HCEC 1CT (cell line): ENCODE results near the gene PLET1.
A peak's percentile ranks its signal among the peaks of the same experiment; 100 is the strongest.

Experiments
- DNase-seq: peaks from one replicate; pipeline ENCODE4 v3.0.0-alpha.2; 2017

The PLET1 gene, protein sequence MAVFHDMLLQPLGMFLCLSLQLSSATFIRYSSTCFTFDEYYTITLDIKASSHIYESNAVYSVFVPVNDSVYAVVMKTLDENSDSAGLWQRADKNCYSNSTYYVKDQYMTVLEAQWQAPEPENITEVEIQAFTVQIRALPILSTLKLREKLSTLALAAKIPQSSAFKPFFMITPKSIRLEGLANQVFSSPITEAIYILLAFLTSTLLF

GRCh38 chr11:112260490-112260889 lies at the start of gene PLET1:
TSS of gene PLET1 (minus strand) at chr11:112260860. CDS start at chr11:112260589, 271 bp downstream.
- no peak for DNase-seq

DNA sequence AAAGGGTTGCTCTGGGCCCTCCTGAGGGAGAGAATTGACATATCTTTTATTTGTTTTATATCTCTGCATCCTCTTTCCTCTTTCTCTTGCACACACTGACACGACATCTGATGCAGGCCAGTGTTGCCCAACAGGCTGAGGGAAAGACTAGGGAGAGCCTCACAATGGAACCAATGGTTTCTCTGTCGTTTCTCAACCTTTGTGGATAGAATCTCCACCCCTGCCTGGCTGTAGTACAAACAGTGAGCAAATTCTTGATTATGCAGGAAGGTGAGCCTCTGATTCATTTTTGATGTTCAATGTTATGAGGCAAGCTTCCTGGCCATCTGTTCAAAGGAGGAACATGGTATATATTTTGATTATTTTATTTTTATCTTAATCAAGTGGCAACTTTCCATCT lies 49.8 kb upstream of the PLET1 start:
- peak; percentile 60 for DNase-seq

- DNase-seq: no peak
These were observed 48.0 kb upstream of the PLET1 start for GRCh38 chr11:112308651-112309050.

DNA sequence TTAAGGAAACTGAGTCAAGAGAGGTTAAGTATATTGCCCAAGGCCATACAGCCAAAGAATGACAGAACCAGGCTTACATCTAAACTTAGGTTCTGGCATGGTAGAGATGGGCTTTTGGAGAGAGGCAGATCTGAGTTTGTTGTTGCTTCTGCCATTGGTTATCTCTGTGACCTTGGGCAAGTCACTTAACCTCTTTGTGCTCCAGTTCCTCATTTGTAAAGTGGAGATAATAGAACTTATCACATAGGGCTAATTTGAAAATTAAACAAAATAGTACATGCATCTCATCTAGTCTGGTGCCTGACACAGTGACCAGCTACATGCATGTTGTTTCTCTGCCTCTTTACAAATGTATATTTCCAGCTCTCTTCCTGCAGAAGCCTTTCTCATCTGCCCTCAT lies 47.0 kb upstream of the PLET1 start:
- DNase-seq: no peak

DNA sequence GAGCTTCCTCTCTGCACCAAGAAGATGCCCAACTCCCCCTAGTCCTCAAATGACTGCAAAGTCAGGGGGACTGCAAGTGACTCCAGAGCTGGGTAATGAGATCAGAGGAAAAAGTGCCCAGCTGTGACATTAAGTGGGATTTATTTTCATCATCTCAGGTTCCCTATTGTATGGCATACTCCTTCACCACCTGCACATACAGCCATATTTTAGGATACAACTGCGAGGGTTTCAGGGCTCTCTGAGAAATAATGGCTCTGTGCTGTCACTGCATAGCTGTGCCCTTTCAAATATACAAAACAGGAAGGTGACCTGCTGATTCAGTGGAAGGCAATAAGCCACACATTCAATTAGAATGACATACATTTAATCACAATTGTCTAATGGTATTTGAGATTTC lies 45.6 kb upstream of the PLET1 start:
- no peak for DNase-seq

GRCh38 chr11:112304914-112305313 lies 44.3 kb upstream of the PLET1 start:
- DNase-seq: no peak

- DNase-seq: no peak
These were observed 43.0 kb upstream of the PLET1 start for GRCh38 chr11:112303616-112304015.

DNA sequence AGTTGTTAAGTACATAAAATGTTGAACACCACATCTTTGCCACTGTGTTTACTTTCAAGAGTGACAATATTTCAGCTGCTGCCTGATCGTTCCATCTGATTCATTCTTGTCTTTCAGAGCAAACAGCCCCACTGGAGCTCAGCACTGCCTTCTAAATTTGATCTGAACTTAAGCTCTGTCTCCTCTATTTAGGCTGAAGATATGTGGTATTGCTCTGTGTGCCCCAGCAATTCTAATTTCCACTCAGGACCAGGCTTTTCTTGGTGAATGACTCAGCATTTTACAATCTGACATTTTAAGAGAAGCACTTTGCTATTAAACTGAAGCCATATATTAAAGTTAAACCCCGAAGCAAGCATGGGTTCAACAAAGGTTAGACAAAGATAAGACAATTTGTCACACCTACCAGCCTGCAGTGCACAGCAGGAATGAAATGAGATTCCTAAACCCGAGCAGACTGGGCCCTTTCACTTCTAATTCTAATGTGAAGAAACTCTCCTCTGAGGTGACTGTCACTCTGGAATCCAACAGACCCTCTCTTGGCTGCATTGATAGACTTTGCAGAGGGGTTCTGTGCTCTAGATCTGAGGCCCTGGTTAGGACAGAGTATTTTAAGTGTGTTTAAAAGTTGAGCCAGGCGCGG lies 41.7 kb upstream of the PLET1 start:
- DNase-seq: no peak

- DNase-seq: no peak
These were observed 39.6 kb upstream of the PLET1 start for GRCh38 chr11:112300094-112300786.

- DNase-seq: no peak
These were observed 37.9 kb upstream of the PLET1 start for GRCh38 chr11:112298535-112298934.

DNA sequence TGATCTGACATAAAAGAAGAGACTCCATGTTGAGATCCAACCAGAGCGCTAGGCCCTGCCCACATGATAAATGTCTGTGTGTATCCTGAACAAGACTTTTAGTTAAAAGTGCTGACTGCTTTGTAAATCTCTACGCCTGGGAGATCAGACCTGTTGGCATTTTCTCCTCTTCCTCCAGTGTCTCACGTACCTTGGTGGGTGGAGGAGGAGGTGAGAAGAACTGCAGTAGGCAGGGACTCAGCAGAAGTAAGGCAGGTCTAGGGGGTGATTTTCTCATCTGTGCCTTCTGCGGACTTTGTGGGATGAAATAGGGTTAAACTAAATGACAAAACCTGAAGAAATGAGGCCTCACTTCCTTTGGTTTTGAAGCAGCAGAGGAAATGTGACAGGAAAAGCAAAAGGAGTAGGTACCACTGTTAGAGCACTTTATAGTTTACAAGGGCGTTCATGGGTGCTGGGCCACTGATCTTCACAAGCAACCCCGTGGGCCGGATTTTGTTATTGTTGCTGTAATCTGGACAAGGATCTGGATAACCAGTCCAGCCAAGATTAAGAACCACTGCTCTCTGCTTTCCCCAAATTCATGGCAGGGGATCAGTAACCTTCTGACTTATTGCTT lies 36.7 kb upstream of the PLET1 start:
- no peak for DNase-seq

- DNase-seq: no peak
These were observed 35.4 kb upstream of the PLET1 start for GRCh38 chr11:112296044-112296443.

DNA sequence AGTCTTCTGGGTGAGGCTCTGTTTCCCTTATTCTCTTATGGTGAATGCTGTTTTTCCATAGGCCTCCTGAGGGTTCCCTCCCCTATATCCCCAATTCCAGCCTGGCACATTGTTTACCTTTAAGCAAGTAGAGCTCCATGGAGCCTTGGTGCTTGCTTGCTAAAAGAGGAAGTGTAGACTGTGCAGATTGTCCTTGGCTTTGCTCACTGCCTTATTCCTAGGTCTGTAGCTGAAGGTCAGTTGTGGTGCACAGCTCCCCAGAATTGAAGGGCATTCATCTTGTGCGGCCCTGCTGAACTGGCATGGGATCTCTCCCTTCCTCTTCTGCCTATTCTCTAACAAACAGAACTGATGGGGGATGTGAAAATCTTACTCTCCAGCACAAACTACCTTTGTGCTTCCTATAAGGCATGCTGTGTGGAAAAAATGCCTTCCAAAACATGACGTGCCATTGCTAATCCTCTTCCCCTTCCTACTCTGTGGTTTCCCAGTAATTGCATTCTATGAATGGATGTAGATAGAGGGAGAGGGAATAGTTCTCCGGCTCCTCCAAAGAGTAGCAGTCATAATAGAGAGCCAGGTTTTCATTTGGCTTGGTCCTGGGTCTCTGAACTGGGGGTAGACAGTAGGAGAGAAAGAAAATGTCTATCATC lies 34.2 kb upstream of the PLET1 start:
- no peak for DNase-seq

GRCh38 chr11:112293614-112294013 lies 33.0 kb upstream of the PLET1 start:
- no peak for DNase-seq

GRCh38 chr11:112292785-112293407 lies 32.2 kb upstream of the PLET1 start:
- peak; percentile 89 for DNase-seq

DNA sequence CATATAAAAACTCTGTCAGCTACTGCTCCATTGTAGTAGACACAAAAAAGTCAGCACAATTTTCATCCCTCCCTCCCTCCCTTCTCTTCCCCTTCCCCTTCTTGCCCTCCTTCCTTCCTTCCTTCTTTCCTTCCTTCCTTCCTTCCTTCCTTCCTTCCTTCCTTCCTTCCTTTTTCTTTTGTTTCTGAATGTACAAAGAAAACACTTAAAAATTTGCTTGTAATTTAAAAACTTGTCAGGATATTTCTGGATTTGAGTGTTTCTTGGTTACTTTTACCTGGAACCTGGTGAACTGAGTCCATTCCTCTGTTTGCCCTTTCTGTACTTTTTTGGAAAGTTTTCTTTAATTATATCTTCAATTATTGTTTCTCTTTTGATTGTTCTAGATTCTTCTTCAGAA lies 31.5 kb upstream of the PLET1 start:
- no peak for DNase-seq

DNA sequence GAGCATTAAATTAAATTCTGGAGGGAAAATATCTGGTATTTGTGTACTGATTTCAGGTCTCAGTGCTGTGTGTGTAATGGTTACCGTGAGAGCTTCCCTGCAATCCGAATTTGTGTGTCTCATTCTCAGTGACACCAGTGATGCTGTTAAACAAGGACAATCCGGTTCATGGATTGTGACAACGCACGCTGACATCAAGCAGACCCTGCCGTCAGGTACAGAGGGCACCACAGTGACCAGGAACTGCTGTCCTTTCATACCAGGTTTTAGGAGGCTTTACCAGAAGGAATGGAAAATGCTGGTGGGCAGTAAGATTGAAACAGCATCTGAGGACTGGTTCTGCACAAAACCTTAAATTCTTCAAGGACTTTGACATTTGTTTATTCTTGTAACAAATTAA lies 30.5 kb upstream of the PLET1 start:
- no peak for DNase-seq

GRCh38 chr11:112290493-112290850 lies 29.8 kb upstream of the PLET1 start:
- no peak for DNase-seq

DNA sequence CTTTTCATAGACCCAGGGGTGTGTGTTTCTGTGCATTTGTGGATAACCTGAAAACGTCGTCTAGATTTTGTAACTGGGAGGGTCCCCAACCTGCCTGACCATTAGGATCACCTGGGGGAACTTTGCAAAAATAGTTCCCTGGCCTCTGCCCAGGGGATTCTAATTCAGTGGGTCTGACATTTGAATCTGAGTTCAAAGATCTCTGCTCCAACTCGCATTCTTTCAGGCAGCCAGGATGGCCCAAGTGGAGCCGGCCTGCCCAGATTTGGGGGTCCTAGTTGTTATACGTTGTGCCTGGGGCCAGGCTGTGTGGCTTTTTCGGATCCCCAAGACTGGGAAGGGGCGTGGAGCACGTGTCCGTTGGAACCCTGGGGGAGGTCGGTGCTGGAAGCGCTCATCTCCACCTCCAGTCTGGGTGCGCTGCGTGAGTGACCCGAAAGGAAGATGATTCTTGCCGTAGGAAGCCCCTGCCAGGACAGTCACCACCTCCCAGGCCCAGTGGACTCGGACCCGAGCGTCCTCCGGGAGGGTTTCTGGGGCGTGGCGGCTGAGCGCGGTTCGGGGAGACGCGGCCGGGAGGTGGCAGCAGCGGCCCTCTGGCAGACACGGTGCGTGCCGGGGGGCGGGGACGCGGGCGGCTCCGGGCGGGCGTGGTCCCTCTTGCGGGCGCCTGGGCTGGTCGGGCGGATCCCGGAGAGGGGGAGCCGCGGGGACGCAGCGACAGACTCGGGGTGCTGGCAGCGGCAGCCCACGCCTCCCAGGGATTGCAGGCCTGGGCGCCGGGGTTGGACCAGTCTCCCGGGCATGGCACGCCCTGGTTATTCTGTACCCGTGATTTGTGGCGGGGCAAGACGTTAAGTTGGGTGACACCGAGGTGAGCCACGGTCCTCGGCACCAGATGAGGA lies 29.2 kb upstream of the PLET1 start:
- peak; percentile 73 for DNase-seq

DNA sequence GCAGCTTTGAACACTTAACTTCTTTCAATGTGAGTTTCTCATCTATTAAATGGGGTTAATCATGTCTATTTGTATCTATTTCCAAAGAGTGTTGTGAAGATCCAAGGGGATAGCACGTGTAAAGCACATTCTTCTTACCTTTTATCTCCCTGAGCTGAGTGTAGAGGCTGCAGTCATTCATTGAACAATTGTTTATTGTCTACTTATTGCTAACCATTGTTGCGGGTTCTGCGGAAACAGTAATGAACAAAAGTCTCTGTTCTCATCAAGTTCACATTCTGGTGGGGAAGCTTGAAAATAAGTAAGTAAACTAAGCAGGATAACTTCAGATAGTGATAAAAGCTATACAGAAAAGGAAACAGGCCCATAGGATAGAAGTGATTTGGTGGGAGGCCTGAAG lies 27.4 kb upstream of the PLET1 start:
- no peak for DNase-seq

DNA sequence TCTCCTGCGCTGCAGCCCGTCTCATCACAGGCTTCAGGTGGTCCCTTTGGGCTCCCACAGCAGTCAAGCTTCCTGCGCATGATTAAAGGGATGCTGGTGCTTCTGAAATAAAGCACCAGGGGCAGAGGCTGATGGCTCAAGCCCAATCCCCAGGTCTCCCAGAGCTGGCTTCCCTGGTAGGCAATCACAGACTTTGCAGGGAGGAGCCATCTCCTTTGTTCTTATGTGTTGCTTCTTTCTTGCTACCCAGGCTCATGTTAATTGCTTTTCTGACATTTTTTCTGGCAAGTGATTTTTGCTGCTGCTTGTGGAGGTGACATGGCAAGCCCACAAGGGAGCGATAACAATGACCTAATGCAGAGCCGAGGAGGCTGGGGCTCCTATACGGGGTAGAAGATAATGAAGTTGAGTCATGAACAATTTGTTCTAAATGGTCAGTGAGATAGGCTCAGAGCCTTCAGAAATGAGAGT lies 25.2 kb upstream of the PLET1 start:
- no peak for DNase-seq

- DNase-seq: no peak
These were observed 21.1 kb upstream of the PLET1 start for GRCh38 chr11:112281726-112282125.
